Embryonic facial prominence (tissue), 1 donor: ENCODE data around the gene GABRB2.

Source experiments
- DNase-seq: peaks from one replicate; pipeline ENCODE4 v3.0.0-alpha.2; 2016; ENCODE audit errors: extremely low spot score

The GABRB2 gene

DNA sequence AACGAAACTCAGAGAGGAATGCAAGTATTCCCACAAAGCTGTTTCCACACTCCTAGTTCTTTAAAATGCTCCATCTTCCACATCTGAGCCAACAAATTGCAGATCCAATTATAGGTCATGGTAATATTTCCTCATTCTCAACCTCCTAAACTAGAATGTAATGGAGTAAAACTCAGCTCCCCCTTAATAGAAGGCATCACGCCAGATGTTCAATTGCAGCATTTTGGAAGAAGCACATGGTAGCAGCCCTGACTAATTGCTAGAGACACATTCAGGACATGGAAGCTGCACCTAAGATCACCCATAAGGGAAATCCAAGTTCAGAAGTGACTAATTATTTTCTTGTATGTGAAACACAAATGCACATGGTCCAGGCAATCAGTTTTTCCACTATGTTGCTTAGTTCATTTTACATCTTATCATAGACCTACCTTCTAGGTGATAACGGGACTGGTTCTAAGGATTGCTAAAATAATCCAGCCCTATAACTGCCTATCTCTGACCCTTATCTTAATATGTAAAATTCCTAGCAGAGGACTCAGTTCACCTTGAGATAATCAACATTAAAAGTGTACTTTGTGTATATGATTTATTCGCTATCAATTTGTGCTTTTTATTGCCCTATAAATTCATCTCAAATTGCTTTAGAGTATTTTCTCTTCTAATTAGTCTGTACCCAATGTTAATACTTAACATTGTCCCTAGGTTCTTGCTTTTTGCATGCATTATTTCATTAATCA, 75.1 kb downstream of the GABRB2 start:
- DNase-seq, result no peak

DNA sequence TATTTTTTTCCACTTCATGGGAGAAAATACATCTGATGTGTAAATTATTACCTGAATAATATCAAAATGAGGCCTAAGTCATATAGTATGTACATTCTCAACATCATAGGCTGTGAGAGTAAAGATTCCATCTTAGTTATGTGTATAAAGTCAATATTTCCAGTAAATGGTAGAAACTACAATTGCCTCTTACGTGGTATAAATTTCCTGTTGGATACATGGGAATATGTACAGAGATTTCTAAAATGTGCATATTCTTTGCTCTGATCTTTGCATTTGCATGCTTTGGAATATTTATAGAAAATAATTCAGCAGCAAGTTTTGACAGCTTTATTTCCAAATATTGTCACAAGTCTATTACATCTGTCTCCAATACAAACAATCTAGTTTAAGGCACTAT, 78.8 kb downstream of the GABRB2 start:
- no peak for DNase-seq

DNA sequence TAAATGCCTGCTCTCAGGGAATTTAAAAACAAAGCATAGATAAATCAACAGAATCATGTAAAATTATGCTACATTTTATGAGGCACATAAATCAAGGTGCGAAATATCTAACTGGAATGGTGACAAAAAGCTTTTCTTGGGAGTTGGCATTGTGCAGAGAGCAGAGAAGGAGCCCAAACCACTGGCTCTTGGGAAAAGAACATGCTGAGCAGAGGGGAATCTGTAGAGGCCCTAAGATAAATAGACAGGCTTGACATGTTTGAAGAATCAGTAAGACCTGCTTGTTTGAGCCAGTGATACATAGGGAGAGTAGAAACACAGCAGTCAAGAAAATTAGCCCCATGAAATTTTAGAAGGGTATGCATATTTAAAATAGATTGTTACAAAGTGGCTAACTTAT, 85.8 kb downstream of the GABRB2 start:
- no peak for DNase-seq

DNA sequence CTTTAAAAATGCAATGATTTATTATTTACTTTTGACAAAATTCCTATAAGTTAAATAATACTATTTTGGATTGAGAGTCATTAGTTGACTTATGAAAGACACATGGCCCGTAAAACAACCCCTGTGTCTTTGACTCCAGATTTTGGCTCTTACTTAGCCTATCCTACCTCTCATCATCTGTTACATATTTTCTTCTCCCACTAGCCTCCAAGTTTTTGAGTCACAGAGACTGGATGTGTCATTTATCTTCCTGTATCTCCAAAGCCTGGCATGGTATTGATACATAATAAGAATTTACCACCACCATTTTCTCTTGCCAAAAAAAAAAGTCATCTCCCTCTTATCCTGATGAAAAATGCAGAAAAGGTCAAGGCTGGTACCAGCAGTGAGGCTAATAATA, 99.9 kb downstream of the GABRB2 start:
- no peak for DNase-seq

DNA sequence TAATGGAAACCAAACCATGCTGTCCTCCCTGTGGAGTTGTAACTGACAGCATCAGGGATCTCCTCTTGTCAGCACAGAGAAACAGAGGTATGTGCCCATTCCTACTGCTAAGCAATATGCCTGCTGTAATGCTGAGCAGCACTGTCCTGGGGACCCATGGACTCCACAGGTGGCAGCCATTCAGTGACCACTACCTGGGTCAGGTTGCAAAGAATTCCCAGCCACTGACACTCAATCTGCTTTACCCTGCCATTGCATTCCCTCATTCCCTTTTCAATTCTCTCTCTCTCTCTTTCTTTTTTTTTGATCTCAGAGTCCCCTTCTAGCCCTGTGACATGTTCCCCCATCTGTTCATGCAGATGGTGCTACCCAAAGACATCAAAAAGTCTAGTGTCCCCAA, 104.1 kb downstream of the GABRB2 start:
- DNase-seq, result no peak

DNA sequence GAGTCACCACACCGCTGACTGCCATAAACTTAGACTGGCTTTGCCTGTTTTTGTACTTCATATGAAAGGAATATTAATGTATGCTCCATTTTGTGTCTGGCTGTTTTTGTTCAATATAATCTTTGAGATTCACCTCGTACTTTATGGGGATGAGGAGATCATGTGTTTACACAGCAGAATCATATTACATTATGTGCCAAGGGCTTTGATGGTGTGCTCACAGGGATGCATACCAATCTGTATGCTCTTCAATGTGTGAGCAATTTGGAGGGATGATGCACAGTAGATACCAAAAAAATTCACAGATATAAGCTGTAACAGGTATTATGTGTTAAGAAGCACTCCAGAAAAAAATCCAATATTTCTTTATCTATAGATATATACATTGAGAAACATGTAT, 113.7 kb downstream of the GABRB2 start:
- no peak for DNase-seq

DNA sequence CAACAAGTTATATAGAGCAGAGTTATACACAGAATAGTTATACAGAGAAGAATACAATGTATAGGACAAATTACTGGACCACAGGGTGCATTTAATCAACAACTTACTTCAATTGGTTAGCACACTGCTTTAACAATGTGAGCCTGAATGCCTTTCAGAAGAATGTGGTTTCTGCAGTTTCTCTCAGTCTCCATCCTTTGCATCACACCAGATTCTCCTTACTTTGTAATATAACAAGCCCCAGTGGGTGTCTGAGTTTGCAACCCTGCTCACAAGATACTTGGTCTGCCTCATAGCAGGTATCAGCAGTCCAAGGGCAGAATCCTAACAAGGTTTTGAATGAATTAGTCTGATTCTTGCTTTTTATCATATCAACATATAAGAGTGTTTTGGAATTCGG, 114.6 kb downstream of the GABRB2 start:
- no peak for DNase-seq

DNA sequence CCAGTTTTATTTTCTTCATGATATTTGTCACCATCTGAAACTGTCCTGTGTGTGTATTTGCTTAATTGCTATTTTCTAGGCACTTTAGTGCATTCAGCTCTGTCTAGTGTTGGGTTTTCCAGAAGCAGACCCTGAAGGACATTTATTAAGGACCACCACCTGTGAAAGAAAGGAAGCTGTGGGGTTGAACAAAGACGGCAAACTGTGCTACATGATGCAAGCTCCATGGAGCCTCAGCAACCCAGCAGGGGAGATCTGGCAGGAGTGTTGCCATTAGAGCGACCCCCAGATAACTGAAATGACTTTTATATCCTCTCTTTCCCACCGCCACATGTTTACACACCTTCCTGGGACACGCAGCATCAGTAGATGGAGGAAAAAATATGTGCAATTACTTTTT, 125.5 kb downstream of the GABRB2 start:
- no peak for DNase-seq

DNA sequence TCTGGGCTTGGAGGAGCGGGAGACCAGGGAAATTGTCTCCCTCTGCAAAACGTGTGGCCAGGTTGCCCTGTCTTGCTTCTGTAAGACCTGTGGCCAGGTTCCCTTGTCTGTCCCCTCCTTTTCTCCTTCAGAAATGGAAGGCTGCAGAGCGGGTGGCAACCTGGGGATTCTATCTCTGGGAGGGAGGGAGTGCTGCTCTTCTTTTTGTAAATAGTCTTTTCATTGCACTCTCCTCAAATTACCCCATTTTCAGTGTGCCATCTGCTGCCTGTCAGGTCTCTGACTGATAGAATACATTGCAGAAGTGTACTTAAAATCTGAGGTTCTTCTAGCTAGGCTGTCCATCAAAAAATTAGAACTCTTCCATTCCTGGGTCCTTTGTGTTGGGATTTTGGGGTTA, 126.0 kb downstream of the GABRB2 start:
- no peak for DNase-seq

DNA sequence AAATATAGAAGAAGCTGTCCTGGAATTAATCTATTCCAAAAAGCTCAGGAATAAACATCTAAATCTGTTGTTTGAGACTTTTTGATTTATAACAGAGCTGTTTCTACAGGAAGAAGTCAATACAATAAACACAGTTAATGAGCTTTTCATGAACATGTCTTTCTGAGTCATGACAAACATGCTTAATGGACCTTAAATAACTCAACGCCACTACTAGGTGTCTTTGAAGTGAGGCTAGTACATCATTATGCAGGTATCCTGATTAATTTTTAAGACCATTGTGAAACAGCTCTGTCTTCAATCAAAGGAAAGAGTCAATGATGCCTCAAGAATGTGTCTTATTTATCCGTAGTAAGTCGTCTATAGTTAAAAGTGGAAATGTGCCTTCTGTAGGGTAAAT, 131.6 kb downstream of the GABRB2 start:
- DNase-seq, result no peak

DNA sequence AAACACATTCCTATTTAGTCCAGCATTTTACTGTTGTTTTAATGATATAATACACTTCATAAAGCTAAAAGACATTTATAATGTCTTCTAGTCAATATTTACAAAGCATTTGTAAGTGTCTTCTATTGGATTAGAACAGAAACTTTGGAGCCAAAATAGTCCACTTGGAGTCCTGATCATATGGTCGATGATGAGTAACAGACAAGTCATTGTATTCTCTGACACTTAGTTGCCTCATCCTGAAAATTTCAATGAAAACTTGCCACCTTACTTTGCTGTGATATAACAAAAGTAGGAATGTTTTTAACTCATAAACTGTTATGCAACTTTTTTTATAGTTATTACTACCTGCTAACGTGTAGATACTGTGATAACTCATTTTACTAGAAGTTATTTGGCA, 132.5 kb downstream of the GABRB2 start:
- DNase-seq, result no peak

DNA sequence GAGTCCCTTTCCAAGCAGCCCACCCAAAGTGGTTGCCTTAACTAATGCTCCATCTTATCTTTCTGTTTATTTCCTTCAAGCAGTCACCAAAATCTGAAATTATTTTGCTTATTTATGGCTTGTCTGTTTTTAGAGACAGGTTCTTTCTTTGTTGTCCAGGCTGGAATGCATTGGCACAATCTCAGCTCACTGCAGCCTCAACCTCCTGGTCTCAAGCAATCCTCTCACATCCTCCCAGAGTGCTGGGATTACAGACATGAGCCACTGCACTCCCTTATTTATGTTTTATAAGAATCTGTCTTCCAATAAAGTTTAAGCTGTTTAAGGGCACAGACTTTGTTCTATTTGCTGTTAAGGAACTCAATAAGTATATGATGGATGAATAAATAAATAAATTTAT, 133.7 kb downstream of the GABRB2 start:
- no peak for DNase-seq

DNA sequence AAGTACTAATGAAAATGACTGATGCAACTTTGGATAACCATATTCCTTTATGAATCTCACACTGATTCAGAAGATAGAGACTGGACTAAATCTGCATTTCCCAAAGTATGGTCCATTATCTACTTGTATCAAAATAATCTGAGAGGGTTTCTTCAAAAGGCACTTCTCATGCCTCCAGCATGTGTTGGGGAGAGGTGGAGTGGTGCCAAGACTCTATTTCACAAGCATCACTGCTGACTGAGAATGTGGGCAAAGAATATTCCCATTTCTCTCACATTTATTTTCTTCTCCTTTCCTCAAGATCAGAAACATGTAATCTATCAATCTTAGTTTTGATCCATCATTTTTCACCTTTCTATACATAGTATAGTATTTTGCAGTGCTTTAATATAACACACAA, 135.4 kb downstream of the GABRB2 start:
- DNase-seq, result no peak

DNA sequence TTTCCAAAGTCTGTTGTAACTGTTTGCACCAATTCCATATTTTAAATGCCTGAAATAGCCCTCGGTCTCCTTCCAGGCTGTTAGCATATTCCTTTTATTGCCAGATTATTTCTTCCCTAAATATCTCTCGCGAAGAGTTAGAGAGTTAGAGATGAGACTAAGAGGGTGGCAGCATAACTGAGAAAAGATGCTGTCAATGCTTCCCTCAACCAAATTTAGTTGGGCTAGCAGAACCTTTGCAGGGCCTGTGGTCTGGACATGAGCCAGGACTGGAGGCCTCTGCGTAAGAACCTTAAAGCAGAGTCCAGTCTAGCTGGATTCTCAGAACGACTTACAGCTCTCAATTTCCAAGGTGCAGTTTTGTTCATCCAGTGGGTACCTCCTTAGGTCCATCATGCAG, 135.9 kb downstream of the GABRB2 start:
- DNase-seq, result no peak

DNA sequence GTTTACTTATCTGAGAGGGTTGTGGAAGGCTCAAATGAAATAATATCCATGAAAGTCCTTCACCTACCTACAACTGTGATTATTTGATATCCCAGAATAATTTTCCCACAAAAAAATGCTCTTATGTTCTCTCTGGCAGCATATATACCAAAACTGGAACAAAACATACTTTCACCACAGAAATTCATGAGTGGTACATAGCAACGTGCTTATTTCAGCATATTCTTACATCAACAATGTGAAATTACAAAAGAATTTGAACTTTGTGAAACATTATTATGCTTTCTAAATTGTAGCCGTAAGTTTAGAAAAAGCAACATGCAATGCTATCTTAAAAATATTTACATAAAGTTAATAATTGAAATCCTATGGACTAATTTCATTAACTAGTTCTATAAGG, 137.1 kb downstream of the GABRB2 start:
- DNase-seq, result no peak

DNA sequence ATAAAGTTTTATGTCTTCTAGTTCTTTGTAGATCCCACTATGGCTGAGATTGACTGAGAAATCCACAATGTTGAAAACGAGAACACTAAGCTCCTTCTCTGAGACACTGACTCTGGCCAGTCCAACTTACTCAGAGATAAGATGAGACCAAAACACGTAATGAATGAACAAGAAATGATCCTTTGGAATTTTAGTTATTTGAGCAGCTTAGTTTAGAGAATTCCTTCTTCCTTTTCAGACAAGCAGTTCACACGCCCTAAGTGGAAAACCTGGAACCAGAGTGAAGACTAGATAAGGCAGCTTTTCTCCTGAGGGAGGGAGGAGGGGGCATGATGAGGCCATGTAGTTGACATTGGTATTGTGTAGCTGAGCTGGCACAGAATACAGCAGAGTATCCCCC, 139.6 kb downstream of the GABRB2 start:
- DNase-seq, result no peak

DNA sequence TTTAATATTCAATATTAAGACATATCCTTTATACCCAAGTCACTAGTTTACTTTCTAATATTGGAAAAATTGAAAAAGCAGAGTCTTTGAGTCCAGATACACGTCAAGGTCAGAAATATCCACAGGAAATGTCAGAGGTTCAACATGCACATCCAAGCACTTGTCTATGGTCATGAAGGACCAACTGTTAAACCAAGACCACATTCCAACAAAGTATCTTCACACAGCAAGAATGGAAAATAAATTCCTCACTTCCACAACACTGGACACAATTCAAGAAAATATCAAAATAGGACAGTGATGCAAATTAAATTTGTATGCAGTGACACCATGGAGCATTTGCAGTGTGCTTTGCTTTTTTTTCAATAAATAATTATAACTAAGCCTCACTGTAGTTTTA, 142.5 kb downstream of the GABRB2 start:
- DNase-seq, result no peak

DNA sequence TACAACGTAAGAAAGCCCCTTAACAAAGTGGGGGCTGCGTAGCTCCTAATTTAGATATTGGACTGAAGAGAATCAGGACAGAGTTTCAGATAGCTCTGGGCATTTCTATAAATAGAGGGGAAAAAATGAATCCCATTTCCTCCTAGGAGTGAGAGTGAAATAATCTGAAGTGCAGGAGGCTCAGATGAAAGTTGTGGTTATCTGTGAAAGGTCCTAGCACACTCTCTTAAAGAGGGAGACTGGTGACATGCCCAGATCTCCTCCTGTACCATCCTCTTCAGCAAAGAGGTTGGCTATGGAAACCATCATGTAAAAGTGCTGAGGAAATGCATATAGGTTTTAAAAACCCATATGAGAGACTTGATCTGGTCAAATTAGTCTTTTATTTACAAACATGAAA, 143.4 kb downstream of the GABRB2 start:
- no peak for DNase-seq

DNA sequence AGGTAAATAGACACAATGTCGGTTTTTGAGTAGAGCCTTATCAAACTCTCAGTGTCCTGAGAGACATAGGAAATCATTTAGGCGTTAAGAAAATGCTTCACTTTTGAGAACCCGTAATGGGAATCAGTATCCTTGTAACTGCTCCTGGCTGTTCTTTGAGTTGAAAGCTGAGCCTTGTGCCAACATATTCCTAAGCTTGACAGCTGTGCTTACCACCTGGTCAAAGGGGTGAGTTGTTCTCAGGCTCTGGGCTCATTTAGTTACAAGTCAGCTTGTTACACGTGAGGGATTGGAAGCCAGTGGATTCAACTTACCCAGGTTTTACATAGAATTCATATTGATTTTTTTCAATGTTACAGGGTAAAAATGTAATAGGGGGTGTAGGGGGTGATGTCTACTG, 145.9 kb downstream of the GABRB2 start:
- DNase-seq, result no peak

DNA sequence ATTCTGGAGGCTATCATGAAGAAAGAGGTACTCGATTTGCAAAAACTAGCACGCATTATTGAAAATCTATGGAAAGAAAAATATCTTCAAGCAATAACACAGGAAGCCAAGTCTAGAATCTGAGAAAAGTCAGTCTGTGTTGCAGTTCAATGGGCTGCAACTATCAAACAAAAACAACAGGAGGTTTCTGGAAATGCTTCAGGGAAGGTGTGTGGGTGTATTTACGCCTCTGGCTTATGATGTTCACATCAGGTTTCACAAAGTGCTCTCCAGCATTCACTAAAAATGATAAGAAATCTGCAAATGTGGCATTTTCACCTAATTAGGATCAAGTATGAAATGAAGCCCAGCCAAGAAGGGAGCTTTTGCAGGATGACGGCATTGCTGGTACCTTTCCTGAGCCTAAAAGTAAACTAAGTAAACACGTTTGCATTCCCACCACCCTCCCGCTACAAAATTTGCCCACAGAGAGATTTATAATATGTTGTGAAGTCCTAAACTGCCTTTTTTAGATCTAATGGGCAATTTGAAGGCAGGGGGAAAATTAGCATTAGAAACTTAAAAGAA, 146.4 kb downstream of the GABRB2 start:
- DNase-seq, result no peak

DNA sequence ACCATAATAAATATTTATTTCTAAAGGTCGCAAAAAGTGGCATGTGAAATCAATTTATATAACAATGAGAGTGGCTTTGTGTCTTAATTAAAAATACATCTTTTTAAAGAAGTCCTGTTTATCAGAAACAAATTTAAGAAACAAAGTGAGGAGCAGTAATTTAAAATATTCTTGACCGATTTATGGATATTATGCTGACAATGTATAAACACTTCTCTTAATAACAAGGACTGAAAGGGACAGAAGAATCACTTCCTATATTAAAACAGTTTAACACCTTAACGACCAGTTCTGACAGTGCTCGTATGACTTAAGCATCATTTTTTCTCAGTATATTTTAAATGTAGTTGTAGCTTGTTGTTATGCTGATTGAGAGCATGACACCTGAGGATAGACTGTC, 149.1 kb downstream of the GABRB2 start:
- DNase-seq, result no peak

DNA sequence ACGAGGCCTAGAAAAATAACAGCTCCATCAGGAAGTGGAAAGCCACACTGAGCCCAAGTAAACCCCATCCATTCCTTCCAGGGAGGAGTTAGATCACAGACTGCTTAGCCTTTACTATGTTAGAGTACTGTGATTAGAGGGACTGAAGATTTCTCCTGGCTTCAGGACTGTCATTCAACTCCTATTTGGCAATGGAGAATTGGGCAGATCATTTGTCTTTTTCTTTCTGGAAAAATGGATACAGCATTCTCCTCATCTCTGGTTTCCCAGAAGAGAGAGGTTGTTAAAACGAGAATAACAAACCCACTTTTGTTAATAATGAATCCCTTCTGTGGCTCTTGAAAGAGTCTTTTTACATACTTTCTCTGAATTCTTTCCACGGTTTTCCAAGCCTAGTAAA, 150.4 kb downstream of the GABRB2 start:
- DNase-seq, result peak; percentile 19

DNA sequence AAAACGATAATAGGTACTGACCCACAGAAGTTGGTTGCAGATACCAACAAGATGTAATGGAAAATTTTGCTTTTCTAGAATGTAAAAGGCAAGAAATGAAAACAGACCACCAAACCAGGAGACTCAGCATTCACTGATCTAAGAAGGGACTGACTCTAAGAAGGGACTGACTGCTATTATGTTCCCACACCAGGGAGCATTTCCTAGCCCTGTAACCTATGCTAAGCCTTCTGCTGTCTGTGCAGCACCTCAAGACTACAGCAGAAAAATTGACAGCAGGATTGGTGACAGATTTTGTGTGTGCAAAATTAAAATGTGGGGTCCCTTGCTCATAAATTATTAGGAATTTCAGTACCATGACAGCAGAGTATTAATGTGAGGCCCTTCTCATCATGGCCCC, 154.8 kb downstream of the GABRB2 start:
- DNase-seq, result no peak

DNA sequence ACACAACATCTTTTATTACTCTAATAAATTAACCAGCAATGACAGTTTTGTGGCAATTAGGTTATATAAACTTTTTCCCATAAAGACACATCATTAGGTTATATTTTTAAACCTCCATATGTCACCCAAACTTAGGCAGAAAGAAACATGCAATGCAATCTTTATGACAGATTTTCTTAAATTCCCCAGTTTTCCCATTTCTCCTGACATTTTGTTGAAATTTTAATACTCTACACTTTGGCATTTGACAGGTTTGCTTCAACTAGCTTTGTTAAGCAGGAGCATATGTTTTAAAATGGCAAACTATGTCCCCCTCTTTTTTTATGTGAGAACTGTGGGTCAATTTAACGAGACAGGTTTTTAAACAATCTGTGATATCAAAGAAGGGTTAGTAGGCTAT, 155.5 kb downstream of the GABRB2 start:
- no peak for DNase-seq
